CD4-positive, alpha-beta memory T cell (primary cell): Measurements from ENCODE around the gene SYNRG. TPM values are rescaled to one million over a fixed set of nuclear protein-coding genes. Genes with fewer than 3 reads are reported as not detected.

ENCODE experiments used
- CTCF ChIA-PET: fragments of 350-600 bp; sonication (Branson Sonifier 250); formaldehyde crosslinking; loops from one replicate; lab custom pipeline; 2021; ENCODE audit warnings: inconsistent platforms; ENCODE audit not compliant: partially characterized antibody; lab: Charles Lee
- POLR2A ChIA-PET: fragments of 350-600 bp; sonication (Branson Sonifier 250); formaldehyde crosslinking; loops from one replicate; lab custom pipeline; 2021; ENCODE audit not compliant: partially characterized antibody; lab: Charles Lee
- DNase-seq, 5 donors: peaks; one replicate each; pipeline versions ENCODE4 v3.0.0 to v3.0.0-alpha.2; 2020 to 2022; ENCODE audit warnings: mixed read lengths in 1 of 5
- H3K27ac ChIP-seq: one replicate; pipeline ENCODE4 v1.7.0; 2013; ENCODE audit warnings: low read depth, low read length
- H3K27me3 ChIP-seq: 2 replicates; pipeline ENCODE4 v1.7.0; 2013; ENCODE audit warnings: mild to moderate bottlenecking, low read length, moderate library complexity; ENCODE audit not compliant: insufficient read depth
- H3K36me3 ChIP-seq: 2 replicates; pipeline ENCODE4 v1.7.0; 2013; ENCODE audit warnings: mild to moderate bottlenecking, low read length, moderate library complexity; ENCODE audit not compliant: insufficient read depth
- H3K4me1 ChIP-seq: 2 replicates; pipeline ENCODE4 v1.7.0; 2013; ENCODE audit warnings: mild to moderate bottlenecking, low read length, moderate library complexity; ENCODE audit not compliant: insufficient read depth
- H3K4me3 ChIP-seq, 2 donors: one replicate each; pipeline ENCODE4 v1.7.0; 2013; ENCODE audit warnings: low read length in 2 of 2, mild to moderate bottlenecking in 1 of 2
- H3K9me3 ChIP-seq, 2 donors: one replicate each; pipeline ENCODE4 v1.7.0; 2013; ENCODE audit warnings: low read length in 2 of 2, control low read depth in 1 of 2; ENCODE audit not compliant: control insufficient read depth in 1 of 2
- H3K27ac Mint-ChIP-seq, 7 donors: one replicate each; pipeline ENCODE4 v1.8.0; 2020 to 2021; ENCODE audit warnings: mixed read lengths in 7 of 7, mild to moderate bottlenecking in 6 of 7, inconsistent platforms in 3 of 7, moderate library complexity in 3 of 7
- H3K27me3 Mint-ChIP-seq, 2 donors: one replicate each; pipeline ENCODE4 v1.8.0; 2020 to 2021; ENCODE audit warnings: mixed read lengths in 2 of 2
- H3K36me3 Mint-ChIP-seq, 2 donors: one replicate each; pipeline ENCODE4 v1.8.0; 2020 to 2021; ENCODE audit warnings: mixed read lengths in 2 of 2, inconsistent platforms in 1 of 2, mild to moderate bottlenecking in 1 of 2
- H3K4me1 Mint-ChIP-seq, 4 donors: one replicate each; pipeline ENCODE4 v1.8.0; 2020 to 2021; ENCODE audit warnings: mixed read lengths in 4 of 4, mild to moderate bottlenecking in 1 of 4
- H3K4me3 Mint-ChIP-seq, 8 donors: one replicate each; pipeline ENCODE4 v1.8.0; 2020 to 2021; ENCODE audit warnings: mixed read lengths in 8 of 8, mild to moderate bottlenecking in 7 of 8, moderate library complexity in 6 of 8, inconsistent platforms in 3 of 8
- H3K9me3 Mint-ChIP-seq, 8 donors: one replicate each; pipeline ENCODE4 v1.8.0; 2020 to 2021; ENCODE audit warnings: mixed read lengths in 8 of 8, mild to moderate bottlenecking in 5 of 8, inconsistent platforms in 3 of 8, moderate library complexity in 1 of 8
- intact Hi-C: fragments of 100-400 bp; cut with micrococcal nuclease; formaldehyde crosslinking; loops from one replicate; pipeline ENCODE4 v1.15.1; 2023
- polyA plus RNA-seq, 2 donors: library from polyadenylated mRNA; unstranded; fragments of 300-500 nt; fragmentation: Illumina TruSeq; gene quantifications; one replicate each; pipeline ENCODE4 v1.2.3, GENCODE V29; 2021
- total RNA-seq, 2 experiments: library from RNA; stranded (reverse); gene quantifications; one replicate each; pipeline ENCODE4 v1.2.3, GENCODE V29; 2021

SYNRG gene
- total and polyA plus RNA-seq, 4 experiments from 2014 or later: 34.2 to 148 (median 116) TPM

DNA sequence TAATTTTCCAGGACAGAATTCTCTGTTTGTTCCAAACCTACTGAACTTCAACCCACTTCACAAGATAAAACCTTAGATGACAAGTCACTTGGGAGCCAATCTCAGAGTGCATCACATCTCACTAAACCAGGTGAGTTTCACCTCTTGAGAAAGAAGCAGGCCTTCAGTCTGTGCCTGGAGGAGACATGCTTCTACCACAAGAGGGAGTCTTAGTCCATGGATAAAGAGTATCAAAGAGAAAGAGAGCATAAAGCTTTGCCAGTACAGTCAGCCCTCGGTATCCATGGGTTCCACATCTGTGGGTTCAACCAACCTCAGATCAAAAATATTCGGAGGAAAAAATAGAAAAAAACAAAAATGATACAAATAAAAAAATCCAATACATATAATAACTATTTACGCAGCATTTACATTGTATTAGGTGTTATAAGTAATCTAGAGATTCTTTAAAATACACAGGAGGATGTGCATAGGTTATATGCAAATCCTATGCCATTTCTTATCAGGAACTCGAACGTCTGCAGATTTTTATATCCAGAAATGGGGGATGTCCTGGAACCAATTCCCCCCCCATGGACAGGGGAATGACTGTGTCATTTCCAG, 81.9 kb downstream of the SYNRG start:
- CTCF ChIA-PET: interaction anchor here (0.7 to 1.8 kb wide), 7 partner anchors 14 to 265 kb away, joined by 3 to 9 read pairs (median 4); partner anchors contain the start of gene SYNRG
- POLR2A ChIA-PET: interaction anchor here (0.6 kb wide), 2 partner anchors 36 to 82 kb away, joined by 3 read pairs; partner anchors contain the start of gene SYNRG
- no peaks in the 10 kb centered on the region for H3K27me3 Mint-ChIP-seq
- intact Hi-C loops: loop anchor here (1.0 kb wide), 2 partner anchors 82 to 264 kb away; partner anchors contain the start of gene SYNRG
- H3K36me3 Mint-ChIP-seq: peaks cover 36 to 78% of the 10 kb centered on the region in 2 donors
- no peak overlapping the region for H3K4me3 ChIP-seq
- no peak overlapping the region for H3K4me3 Mint-ChIP-seq
- H3K4me1 ChIP-seq: no peaks in the 10 kb centered on the region
- peaks cover 57% of the 10 kb centered on the region for H3K36me3 ChIP-seq
- H3K27me3 ChIP-seq: no peaks in the 10 kb centered on the region
- no peaks in the 10 kb centered on the region for H3K9me3 Mint-ChIP-seq
- peak; percentile 25 to 50 (median 38) for DNase-seq
- no peaks in the 10 kb centered on the region for H3K9me3 ChIP-seq
- no peak overlapping the region for H3K27ac ChIP-seq
- H3K4me1 Mint-ChIP-seq: peaks cover 0 to 9% (median 5%) of the 10 kb centered on the region in 4 donors
- H3K27ac Mint-ChIP-seq: peak overlapping the region in 6 of 7 donors; percentile 14 to 81 (median 65)

DNA sequence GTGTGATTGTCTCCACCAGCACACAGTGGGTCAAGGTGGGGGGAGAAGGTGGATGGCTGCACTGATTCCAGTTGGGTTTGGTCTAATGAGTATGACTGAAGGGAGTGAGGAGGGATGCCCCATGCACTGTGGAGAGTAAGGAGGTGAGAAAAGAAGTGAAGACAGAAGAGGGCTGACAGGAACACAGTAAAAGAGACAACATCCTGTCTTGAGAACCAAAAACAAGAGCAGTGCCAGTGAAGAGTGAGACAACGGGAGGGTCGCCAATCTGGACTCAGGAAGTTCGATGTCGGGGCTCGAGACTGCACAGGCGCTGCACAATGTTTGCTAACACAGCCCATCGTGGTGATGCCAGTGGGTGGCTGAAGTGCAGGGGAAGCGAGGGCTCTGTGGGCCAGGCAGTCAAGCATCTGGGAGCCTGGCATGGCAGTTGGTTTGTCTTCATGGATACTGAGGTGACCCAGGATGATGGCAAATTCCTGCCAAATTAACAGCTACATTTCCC, 85.5 kb downstream of the SYNRG start:
- CTCF ChIA-PET: no interaction called here
- Mint-ChIP-seq H3K36me3 (peaks cover 38 to 77% of the 10 kb centered on the region in 2 donors), H3K27ac (peak overlapping the region in 4 of 7 donors; percentile 5 to 84 (median 38)), H3K4me1 (peaks cover 4 to 31% (median 13%) of the 10 kb centered on the region in 4 donors), H3K4me3 (no peak overlapping the region), H3K9me3 (no peaks in the 10 kb centered on the region), H3K27me3 (no peaks in the 10 kb centered on the region)
- H3K36me3 ChIP-seq: peaks cover 56% of the 10 kb centered on the region
- H3K4me1 ChIP-seq: peaks cover 5% of the 10 kb centered on the region
- POLR2A ChIA-PET: no interaction called here
- intact Hi-C loops: no loop called here
- H3K27me3 ChIP-seq: no peaks in the 10 kb centered on the region
- no peak overlapping the region for H3K27ac ChIP-seq
- H3K4me3 ChIP-seq: no peak overlapping the region
- H3K9me3 ChIP-seq: no peaks in the 10 kb centered on the region
- DNase-seq: no peak

DNA sequence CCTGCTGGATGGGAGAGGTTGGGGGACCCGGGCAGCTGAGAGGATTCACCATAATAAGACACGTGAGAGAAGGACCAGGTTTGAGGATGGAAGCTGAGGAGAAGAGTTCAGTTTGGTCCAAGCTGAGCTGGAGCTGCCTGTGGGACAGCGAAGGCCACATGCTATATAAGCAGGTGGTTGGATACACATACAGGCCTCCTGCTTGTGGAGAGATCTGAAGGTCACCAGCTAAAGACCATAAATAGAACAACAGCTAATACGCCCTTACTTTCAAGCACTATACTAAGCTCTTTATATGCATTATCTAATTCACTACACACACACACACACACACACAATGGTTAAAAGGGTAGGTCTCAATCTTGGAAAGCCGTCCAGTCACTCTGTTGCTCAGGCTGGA, 87.4 kb downstream of the SYNRG start:
- Mint-ChIP-seq H3K27me3 (no peaks in the 10 kb centered on the region), H3K27ac (peak overlapping the region in 5 of 7 donors; percentile 24 to 74 (median 54)), H3K36me3 (peaks cover 50 to 81% of the 10 kb centered on the region in 2 donors), H3K4me1 (peaks cover 4 to 31% (median 11%) of the 10 kb centered on the region in 4 donors), H3K4me3 (no peak overlapping the region), H3K9me3 (no peaks in the 10 kb centered on the region)
- intact Hi-C loops: no loop called here
- H3K36me3 ChIP-seq: peaks cover 69% of the 10 kb centered on the region
- peaks cover 5% of the 10 kb centered on the region for H3K4me1 ChIP-seq
- POLR2A ChIA-PET: no interaction called here
- H3K27ac ChIP-seq: no peak overlapping the region
- H3K4me3 ChIP-seq: no peak overlapping the region
- no peaks in the 10 kb centered on the region for H3K27me3 ChIP-seq
- CTCF ChIA-PET: no interaction called here
- H3K9me3 ChIP-seq: no peaks in the 10 kb centered on the region
- DNase-seq: no peak

DNA sequence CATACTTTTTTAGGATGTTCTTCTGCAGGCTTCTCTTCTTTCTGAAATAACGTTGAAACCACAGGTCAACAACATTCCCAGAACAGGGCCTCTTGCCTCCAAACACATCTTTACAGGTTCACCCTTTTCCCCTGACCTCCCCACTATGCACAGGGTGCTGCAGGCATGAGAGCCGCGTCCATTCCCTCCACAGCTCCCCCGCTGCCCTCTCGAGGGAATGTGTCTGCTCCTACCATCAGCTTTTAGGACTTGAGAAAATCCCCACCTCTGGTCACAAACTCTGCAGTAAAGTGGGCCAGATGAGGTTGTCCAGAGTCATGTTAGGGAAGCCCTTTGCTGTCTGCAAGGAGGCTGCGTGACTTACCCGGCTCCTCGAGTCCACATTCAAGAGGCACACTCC, 89.0 kb downstream of the SYNRG start:
- DNase-seq: no peak
- H3K4me3 Mint-ChIP-seq: no peak overlapping the region
- no peaks in the 10 kb centered on the region for H3K9me3 ChIP-seq
- no peaks in the 10 kb centered on the region for H3K9me3 Mint-ChIP-seq
- ChIA-PET CTCF (interaction anchor here (0.6 kb wide), 1 partner anchor 13 kb away, joined by 3 read pairs; no protein-coding TSS in a partner anchor), POLR2A (no interaction called here)
- H3K4me3 ChIP-seq: no peak overlapping the region
- H3K27me3 Mint-ChIP-seq: no peaks in the 10 kb centered on the region
- H3K36me3 Mint-ChIP-seq: peaks cover 58 to 80% of the 10 kb centered on the region in 2 donors
- H3K4me1 ChIP-seq: peaks cover 5% of the 10 kb centered on the region
- intact Hi-C loops: no loop called here
- no peaks in the 10 kb centered on the region for H3K27me3 ChIP-seq
- H3K4me1 Mint-ChIP-seq: peaks cover 4 to 31% (median 11%) of the 10 kb centered on the region in 4 donors
- H3K27ac ChIP-seq: no peak overlapping the region
- H3K36me3 ChIP-seq: peaks cover 71% of the 10 kb centered on the region
- H3K27ac Mint-ChIP-seq: peak overlapping the region in 3 of 7 donors; percentile 18 to 73 (median 42)

GRCh38 chr17:37519251-37519985, 89.8 kb downstream of the SYNRG start:
- no peaks in the 10 kb centered on the region for H3K9me3 Mint-ChIP-seq
- no peaks in the 10 kb centered on the region for H3K27me3 ChIP-seq
- ChIA-PET CTCF (interaction anchor here (0.6 kb wide), 1 partner anchor 14 kb away, joined by 3 read pairs; no protein-coding TSS in a partner anchor), POLR2A (no interaction called here)
- H3K36me3 Mint-ChIP-seq: peaks cover 55 to 78% of the 10 kb centered on the region in 2 donors
- no peaks in the 10 kb centered on the region for H3K9me3 ChIP-seq
- H3K4me1 Mint-ChIP-seq: peaks cover 4 to 31% (median 11%) of the 10 kb centered on the region in 4 donors
- peak overlapping the region in 4 of 7 donors; percentile 21 to 82 (median 74) for H3K27ac Mint-ChIP-seq
- no peak overlapping the region for H3K4me3 ChIP-seq
- DNase-seq: no peak
- H3K36me3 ChIP-seq: peaks cover 66% of the 10 kb centered on the region
- H3K4me1 ChIP-seq: peaks cover 5% of the 10 kb centered on the region
- no peak overlapping the region for H3K27ac ChIP-seq
- H3K27me3 Mint-ChIP-seq: no peaks in the 10 kb centered on the region
- intact Hi-C loops: no loop called here
- no peak overlapping the region for H3K4me3 Mint-ChIP-seq

DNA sequence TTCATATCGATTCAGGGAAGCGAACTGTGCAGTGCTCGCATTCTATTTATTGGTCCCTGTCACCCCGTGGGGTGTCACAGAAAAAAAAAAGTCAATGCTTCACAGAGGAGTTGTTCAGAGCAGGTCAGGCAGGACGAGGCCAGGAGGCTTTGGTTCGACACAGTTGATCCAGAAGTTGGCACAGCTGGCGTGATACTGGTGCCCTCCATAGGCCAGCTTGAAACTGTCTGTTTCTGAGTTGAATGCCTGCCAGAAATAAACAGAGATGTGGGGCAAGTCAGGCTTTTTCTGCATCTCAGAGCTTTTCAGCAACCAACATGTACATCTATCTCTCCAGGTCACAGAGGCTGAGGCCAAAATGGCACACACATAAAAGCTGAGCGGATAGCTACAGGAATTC, 90.4 kb downstream of the SYNRG start:
- Mint-ChIP-seq H3K9me3 (no peaks in the 10 kb centered on the region), H3K27ac (peak overlapping the region in 3 of 7 donors; percentile 24 to 82 (median 78)), H3K4me3 (no peak overlapping the region), H3K27me3 (no peaks in the 10 kb centered on the region), H3K4me1 (peaks cover 4 to 30% (median 11%) of the 10 kb centered on the region in 4 donors), H3K36me3 (peaks cover 50 to 76% of the 10 kb centered on the region in 2 donors)
- no peaks in the 10 kb centered on the region for H3K27me3 ChIP-seq
- POLR2A ChIA-PET: no interaction called here
- H3K4me1 ChIP-seq: peaks cover 5% of the 10 kb centered on the region
- H3K36me3 ChIP-seq: peaks cover 62% of the 10 kb centered on the region
- intact Hi-C loops: no loop called here
- no peak overlapping the region for H3K4me3 ChIP-seq
- CTCF ChIA-PET: no interaction called here
- DNase-seq: no peak
- no peak overlapping the region for H3K27ac ChIP-seq
- no peaks in the 10 kb centered on the region for H3K9me3 ChIP-seq

DNA sequence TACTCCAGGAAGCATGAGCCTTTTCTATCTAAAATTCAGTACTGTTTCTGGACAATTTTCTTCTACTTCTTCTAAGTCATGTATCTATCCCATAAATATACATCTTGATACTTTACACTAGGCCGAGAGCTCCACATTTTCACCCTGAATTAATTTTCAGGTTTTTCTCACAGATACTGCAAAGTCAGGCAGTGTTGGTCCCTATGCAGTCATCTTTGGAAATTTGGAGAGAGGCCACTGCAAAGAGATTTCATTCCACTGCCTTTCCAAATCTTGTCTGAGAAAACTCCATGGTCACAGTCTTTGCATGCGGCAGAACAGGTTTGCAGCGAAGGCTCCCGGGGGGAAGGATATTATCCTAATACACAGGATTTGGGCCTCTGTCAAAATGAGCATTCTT, 91.3 kb downstream of the SYNRG start:
- Mint-ChIP-seq H3K27me3 (no peaks in the 10 kb centered on the region), H3K4me3 (no peak overlapping the region), H3K27ac (no peak overlapping the region), H3K36me3 (peaks cover 52 to 76% of the 10 kb centered on the region in 2 donors), H3K9me3 (no peaks in the 10 kb centered on the region), H3K4me1 (peaks cover 4 to 25% (median 8%) of the 10 kb centered on the region in 4 donors)
- Histone ChIP-seq H3K4me1 (peaks cover 5% of the 10 kb centered on the region), H3K27ac (no peak overlapping the region), H3K9me3 (no peaks in the 10 kb centered on the region), H3K27me3 (no peaks in the 10 kb centered on the region), H3K4me3 (no peak overlapping the region), H3K36me3 (peaks cover 60% of the 10 kb centered on the region)
- ChIA-PET CTCF (no interaction called here), POLR2A (no interaction called here)
- no peak for DNase-seq
- intact Hi-C loops: no loop called here
